ENCODE measurements around the gene SYCP2. TPM values are rescaled to one million over a fixed set of nuclear protein-coding genes. Genes with fewer than 3 reads are reported as not detected.

Gene SYCP2
- total and polyA plus RNA-seq, 2 of the 8 experiments (the other 6 are each of a cell fraction or from before 2014, with no cell fraction given): 0.02 to 0.50 TPM

GRCh38 chr20:59818911-59819310, 114.5 kb downstream of the SYCP2 start:
- Histone ChIP-seq H3K9ac (replicated peaks in 1 of 4; ENCODE audit: extremely low read depth in 1 of 4, low read depth in 3 of 4, low read length in 3 of 4) (no peak overlapping the region), H3K79me1 (ENCODE audit: low read depth, low read length) (no peaks in the 10 kb centered on the region), H3K4me3 (ENCODE audit: extremely low read depth in 1 of 4, insufficient read depth in 2 of 4, low read depth in 3 of 4, low read length in 4 of 4) (no peak overlapping the region), H2BK12ac (ENCODE audit: low read depth, low read length) (no peak overlapping the region), H3K56ac (replicated peaks; ENCODE audit: insufficient read length, low read depth, low read length) (no peak overlapping the region), H3K79me2 (ENCODE audit: control insufficient read depth in 1 of 2, insufficient read depth in 2 of 2, low read length in 2 of 2) (no peaks in the 10 kb centered on the region), H2BK15ac (ENCODE audit: low read length) (no peak overlapping the region), H3K9me3 (ENCODE audit: insufficient read depth in 2 of 2, low read depth in 1 of 2, low read length in 1 of 2) (peaks cover 90 to 94% of the 10 kb centered on the region in 2 experiments), H3K4ac (replicated peaks; ENCODE audit: insufficient read length, low read depth, low read length) (no peak overlapping the region), H3K23ac (ENCODE audit: insufficient read length) (no peak overlapping the region), H2AFZ (ENCODE audit: low read length) (no peak overlapping the region), H3K14ac (ENCODE audit: insufficient read length) (no peak overlapping the region), H3K36me3 (ENCODE audit: control insufficient read depth in 2 of 4, insufficient read depth in 4 of 4, low read length in 3 of 4) (no peaks in the 10 kb centered on the region), H2BK5ac (ENCODE audit: low read depth, low read length) (no peak overlapping the region), H3K4me2 (ENCODE audit: insufficient read depth in 1 of 2, low read depth in 2 of 2, low read length in 2 of 2) (no peak overlapping the region), H3K27ac (ENCODE audit: low read depth, low read length) (no peak overlapping the region), H2BK20ac (ENCODE audit: low read length) (no peak overlapping the region), H4K5ac (ENCODE audit: insufficient read length, low read depth, low read length) (no peak overlapping the region), H3K18ac (ENCODE audit: extremely low read depth, low read length) (no peak overlapping the region), H2AK5ac (ENCODE audit: low read depth, low read length) (no peak overlapping the region), H3K27me3 (replicated peaks in 1 of 4; ENCODE audit: control insufficient read depth in 3 of 4, extremely low read depth in 1 of 4, insufficient read depth in 3 of 4, low read length in 3 of 4) (no peaks in the 10 kb centered on the region; a peak in 1 of 7 replicates), H4K20me1 (replicated peaks in 1 of 2; ENCODE audit: control insufficient read depth in 1 of 2, insufficient read depth in 2 of 2, low read length in 2 of 2) (no peaks in the 10 kb centered on the region), H2BK120ac (replicated peaks; ENCODE audit: low read depth, low read length) (no peak overlapping the region), H4K91ac (replicated peaks; ENCODE audit: insufficient read length, low read length) (no peak overlapping the region), H3K23me2 (ENCODE audit: low read depth, low read length) (no peaks in the 10 kb centered on the region), H3K4me1 (replicated peaks in 1 of 4; ENCODE audit: control insufficient read depth in 3 of 4, insufficient read depth in 4 of 4, low read length in 3 of 4) (peaks cover 0 to 4% (median 0%) of the 10 kb centered on the region in 4 experiments; a peak in 1 of 7 replicates), H4K8ac (ENCODE audit: extremely low read depth, insufficient read depth, low read length) (no peak overlapping the region)
- ChIA-PET CTCF (ENCODE audit: partially characterized antibody) (no interaction called here), POLR2A (ENCODE audit: partially characterized antibody) (no interaction called here)
- 79 to 100% methylated on average over 1 to 10 of the region's 10 CpGs for WGBS, 2 experiments (ENCODE audit: extremely low coverage in 1 of 2, insufficient coverage in 1 of 2, insufficient read length in 1 of 2, insufficient replicate concordance in 2 of 2, low coverage in 1 of 2, low lambda C conversion rate in 2 of 2, missing lambda C conversion rate in 1 of 2)
- FAIRE-seq: no peak
- TF ChIP-seq POLR2AphosphoS5 (IDR thresholded peaks at IDR 0.05; ENCODE audit: low read depth, low read length) (no peak), RBBP5 (IDR thresholded peaks at IDR 0.05; ENCODE audit: borderline replicate concordance, low read depth, low read length) (no peak), POLR2A (IDR thresholded peaks at IDR 0.05; ENCODE audit: control extremely low read depth in 1 of 2, low read depth in 2 of 2, low read length in 2 of 2) (no peak), MAFK (IDR thresholded peaks at IDR 0.05; ENCODE audit: low read depth, low read length) (no peak), SIX5 (IDR thresholded peaks at IDR 0.05; ENCODE audit: low read depth, low read length) (no peak), RFX5 (IDR thresholded peaks at IDR 0.05; ENCODE audit: borderline replicate concordance, low read depth, low read length) (no peak), CHD2 (IDR thresholded peaks at IDR 0.05; ENCODE audit: low read length) (no peak)
- no peak for DNase-seq (ENCODE audit: low read depth in 1 of 2, low spot score in 2 of 2)

All from H1 (cell line).